ENCODE data around the gene PADI2. TPM values are rescaled to one million over a fixed set of nuclear protein-coding genes. Genes with fewer than 3 reads are reported as not detected.
A peak's percentile ranks its signal among the peaks of the same experiment; 100 is the strongest.

The PADI2 gene
- total RNA-seq, 2 experiments from 2014 or later = not detected

- CTCF ChIA-PET = interaction anchor here (0.6 kb wide), 1 partner anchor 12 kb away, joined by 3 read pairs; no protein-coding TSS in a partner anchor
- intact Hi-C loops (cut with micrococcal nuclease) = no loop called here
- Mint-ChIP-seq H3K27ac (no peak overlapping the region), H3K36me3 (ENCODE audit: low read depth) (peaks cover 7% of the 10 kb centered on the region), H3K9me3 (no peaks in the 10 kb centered on the region), H3K27me3 (ENCODE audit: low read depth) (no peaks in the 10 kb centered on the region), H3K4me1 (ENCODE audit: low read depth) (peaks cover 2% of the 10 kb centered on the region), H3K4me3 (no peak overlapping the region)
- no peak for DNase-seq
Observed at GRCh38 chr1:17033481-17033880, 85.8 kb downstream of the PADI2 start.

- Mint-ChIP-seq H3K4me1 (ENCODE audit: low read depth) (no peaks in the 10 kb centered on the region), H3K4me3 (no peak overlapping the region), H3K36me3 (ENCODE audit: low read depth) (peaks cover 5% of the 10 kb centered on the region), H3K9me3 (no peaks in the 10 kb centered on the region), H3K27me3 (ENCODE audit: low read depth) (no peaks in the 10 kb centered on the region), H3K27ac (no peak overlapping the region)
- CTCF ChIA-PET = interaction anchor here (0.6 to 0.8 kb wide), 2 partner anchors 12 to 13 kb away, joined by 3 read pairs; no protein-coding TSS in a partner anchor
- intact Hi-C loops (cut with micrococcal nuclease) = no loop called here
- DNase-seq = no peak
Observed at GRCh38 chr1:17032741-17033140, 86.5 kb downstream of the PADI2 start.

- intact Hi-C loops (cut with micrococcal nuclease) = no loop called here
- Mint-ChIP-seq H3K9me3 (no peaks in the 10 kb centered on the region), H3K27ac (no peak overlapping the region), H3K27me3 (ENCODE audit: low read depth) (no peaks in the 10 kb centered on the region), H3K36me3 (ENCODE audit: low read depth) (peaks cover 12% of the 10 kb centered on the region), H3K4me3 (no peak overlapping the region), H3K4me1 (ENCODE audit: low read depth) (no peaks in the 10 kb centered on the region)
- no peak for DNase-seq
- CTCF ChIA-PET = no interaction called here
Observed at GRCh38 chr1:17031436-17031835, 87.8 kb downstream of the PADI2 start.

- Mint-ChIP-seq H3K4me3 (no peak overlapping the region), H3K36me3 (ENCODE audit: low read depth) (peaks cover 12% of the 10 kb centered on the region), H3K9me3 (no peaks in the 10 kb centered on the region), H3K27ac (no peak overlapping the region), H3K27me3 (ENCODE audit: low read depth) (no peaks in the 10 kb centered on the region), H3K4me1 (ENCODE audit: low read depth) (no peaks in the 10 kb centered on the region)
- intact Hi-C loops (cut with micrococcal nuclease) = no loop called here
- DNase-seq = no peak
- CTCF ChIA-PET = interaction anchor here (0.6 kb wide), 1 partner anchor 100 kb away, joined by 4 read pairs; no protein-coding TSS in a partner anchor
Observed at GRCh38 chr1:17030206-17030605, 89.0 kb downstream of the PADI2 start.

- Mint-ChIP-seq H3K4me1 (ENCODE audit: low read depth) (no peaks in the 10 kb centered on the region), H3K27ac (no peak overlapping the region), H3K36me3 (ENCODE audit: low read depth) (peaks cover 10% of the 10 kb centered on the region), H3K27me3 (ENCODE audit: low read depth) (no peaks in the 10 kb centered on the region), H3K4me3 (no peak overlapping the region), H3K9me3 (no peaks in the 10 kb centered on the region)
- no peak for DNase-seq
- intact Hi-C loops (cut with micrococcal nuclease) = no loop called here
- CTCF ChIA-PET = interaction anchor here (1.4 kb wide), 1 partner anchor 17 kb away, joined by 7 read pairs; no protein-coding TSS in a partner anchor
Observed at GRCh38 chr1:17028662-17029188, 90.5 kb downstream of the PADI2 start.

GRCh38 chr1:17027900-17028299 is 91.4 kb downstream of the PADI2 start:
- H3K27ac Mint-ChIP-seq = no peak overlapping the region
- H3K36me3 Mint-ChIP-seq (ENCODE audit: low read depth) = peaks cover 8% of the 10 kb centered on the region
- CTCF ChIA-PET = interaction anchor here (0.6 to 1.4 kb wide), 2 partner anchors 18 to 19 kb away, joined by 3 to 7 read pairs; no protein-coding TSS in a partner anchor
- DNase-seq = no peak
- H3K27me3 Mint-ChIP-seq (ENCODE audit: low read depth) = no peaks in the 10 kb centered on the region
- no peaks in the 10 kb centered on the region for H3K4me1 Mint-ChIP-seq (ENCODE audit: low read depth)
- no peak overlapping the region for H3K4me3 Mint-ChIP-seq
- no peaks in the 10 kb centered on the region for H3K9me3 Mint-ChIP-seq
- intact Hi-C loops (cut with micrococcal nuclease) = no loop called here

- no peaks in the 10 kb centered on the region for H3K4me1 Mint-ChIP-seq (ENCODE audit: low read depth)
- H3K9me3 Mint-ChIP-seq = no peaks in the 10 kb centered on the region
- H3K27me3 Mint-ChIP-seq (ENCODE audit: low read depth) = no peaks in the 10 kb centered on the region
- no peak overlapping the region for H3K27ac Mint-ChIP-seq
- DNase-seq = no peak
- no peak overlapping the region for H3K4me3 Mint-ChIP-seq
- peaks cover 9% of the 10 kb centered on the region for H3K36me3 Mint-ChIP-seq (ENCODE audit: low read depth)
- intact Hi-C loops (cut with micrococcal nuclease) = no loop called here
- CTCF ChIA-PET = interaction anchor here (0.6 kb wide), 1 partner anchor 19 kb away, joined by 3 read pairs; no protein-coding TSS in a partner anchor
Observed at GRCh38 chr1:17027403-17027802, 91.8 kb downstream of the PADI2 start.

GRCh38 chr1:17024721-17025120 is 94.5 kb downstream of the PADI2 start:
- Mint-ChIP-seq H3K4me3 (no peak overlapping the region), H3K4me1 (ENCODE audit: low read depth) (no peaks in the 10 kb centered on the region), H3K9me3 (no peaks in the 10 kb centered on the region), H3K27me3 (ENCODE audit: low read depth) (no peaks in the 10 kb centered on the region), H3K36me3 (ENCODE audit: low read depth) (peaks cover 17% of the 10 kb centered on the region), H3K27ac (no peak overlapping the region)
- DNase-seq = no peak
- intact Hi-C loops (cut with micrococcal nuclease) = no loop called here
- CTCF ChIA-PET = no interaction called here

GRCh38 chr1:17023573-17023972 is 95.7 kb downstream of the PADI2 start:
- H3K4me3 Mint-ChIP-seq = no peak overlapping the region
- no peaks in the 10 kb centered on the region for H3K9me3 Mint-ChIP-seq
- H3K27me3 Mint-ChIP-seq (ENCODE audit: low read depth) = no peaks in the 10 kb centered on the region
- no peak for DNase-seq
- CTCF ChIA-PET = interaction anchor here (1.2 to 1.5 kb wide), 2 partner anchors 10 to 23 kb away, joined by 3 read pairs; no protein-coding TSS in a partner anchor
- peaks cover 25% of the 10 kb centered on the region for H3K36me3 Mint-ChIP-seq (ENCODE audit: low read depth)
- intact Hi-C loops (cut with micrococcal nuclease) = no loop called here
- peaks cover 4% of the 10 kb centered on the region for H3K4me1 Mint-ChIP-seq (ENCODE audit: low read depth)
- H3K27ac Mint-ChIP-seq = no peak overlapping the region

GRCh38 chr1:17023102-17023501 is 96.1 kb downstream of the PADI2 start:
- intact Hi-C loops (cut with micrococcal nuclease) = no loop called here
- Mint-ChIP-seq H3K27me3 (ENCODE audit: low read depth) (no peaks in the 10 kb centered on the region), H3K4me1 (ENCODE audit: low read depth) (peaks cover 4% of the 10 kb centered on the region), H3K36me3 (ENCODE audit: low read depth) (peaks cover 25% of the 10 kb centered on the region), H3K27ac (no peak overlapping the region), H3K9me3 (no peaks in the 10 kb centered on the region), H3K4me3 (no peak overlapping the region)
- CTCF ChIA-PET = interaction anchor here (1.2 to 1.5 kb wide), 2 partner anchors 9 to 23 kb away, joined by 3 read pairs; no protein-coding TSS in a partner anchor
- no peak for DNase-seq

- peak overlapping the region; percentile 16 for H3K27ac Mint-ChIP-seq
- H3K4me3 Mint-ChIP-seq = no peak overlapping the region
- DNase-seq = no peak
- CTCF ChIA-PET = interaction anchor here (0.7 kb wide), 1 partner anchor 60 kb away, joined by 3 read pairs; no protein-coding TSS in a partner anchor
- peaks cover 4% of the 10 kb centered on the region for H3K4me1 Mint-ChIP-seq (ENCODE audit: low read depth)
- H3K27me3 Mint-ChIP-seq (ENCODE audit: low read depth) = no peaks in the 10 kb centered on the region
- H3K36me3 Mint-ChIP-seq (ENCODE audit: low read depth) = peaks cover 18% of the 10 kb centered on the region
- intact Hi-C loops (cut with micrococcal nuclease) = no loop called here
- H3K9me3 Mint-ChIP-seq = no peaks in the 10 kb centered on the region
Observed at GRCh38 chr1:17021896-17022295, 97.4 kb downstream of the PADI2 start.

- Mint-ChIP-seq H3K4me1 (ENCODE audit: low read depth) (peaks cover 4% of the 10 kb centered on the region), H3K27me3 (ENCODE audit: low read depth) (no peaks in the 10 kb centered on the region), H3K9me3 (no peaks in the 10 kb centered on the region), H3K4me3 (no peak overlapping the region), H3K27ac (no peak overlapping the region), H3K36me3 (ENCODE audit: low read depth) (peaks cover 18% of the 10 kb centered on the region)
- no peak for DNase-seq
- intact Hi-C loops (cut with micrococcal nuclease) = no loop called here
- CTCF ChIA-PET = interaction anchor here (0.5 kb wide), 1 partner anchor 12 kb away, joined by 3 read pairs; no protein-coding TSS in a partner anchor
Observed at GRCh38 chr1:17020502-17020901, 98.7 kb downstream of the PADI2 start.

GRCh38 chr1:17018849-17019248 is 100.4 kb downstream of the PADI2 start:
- DNase-seq = no peak
- Mint-ChIP-seq H3K4me1 (ENCODE audit: low read depth) (peaks cover 4% of the 10 kb centered on the region), H3K4me3 (no peak overlapping the region), H3K27me3 (ENCODE audit: low read depth) (no peaks in the 10 kb centered on the region), H3K9me3 (no peaks in the 10 kb centered on the region), H3K27ac (peak overlapping the region; percentile 72), H3K36me3 (ENCODE audit: low read depth) (peaks cover 17% of the 10 kb centered on the region)
- CTCF ChIA-PET = interaction anchor here (0.5 to 0.9 kb wide), 3 partner anchors 26 to 330 kb away, joined by 3 to 4 read pairs (median 4); no protein-coding TSS in a partner anchor
- intact Hi-C loops (cut with micrococcal nuclease) = no loop called here

Data from activated naive CD4-positive, alpha-beta T cell treated with anti-CD3 and anti-CD28 coated beads for 36 hours (primary cell).